Activated naive CD8-positive, alpha-beta T cell treated with anti-CD3 and anti-CD28 coated beads, Interleukin-2, amount 50 U/mL, for 24 hours (primary cell): ENCODE measurements around the gene TMF1.
A peak's percentile ranks its signal among the peaks of the same experiment; 100 is the strongest.

ENCODE experiments used
- ATAC-seq: fragments of 150-1000 bp; cut with Tn5 transposase; one replicate; pipeline ENCODE4 v1.10.0; 2021
- DNase-seq: peaks from one replicate; pipeline ENCODE4 v3.0.0; 2021
- H3K27ac Mint-ChIP-seq: one replicate; pipeline ENCODE4 v1.8.0; 2021; ENCODE audit warnings: mild to moderate bottlenecking, mixed read lengths
- H3K27me3 Mint-ChIP-seq: one replicate; pipeline ENCODE4 v1.8.0; 2021; ENCODE audit warnings: mixed read lengths
- H3K36me3 Mint-ChIP-seq: one replicate; pipeline ENCODE4 v1.8.0; 2021; ENCODE audit warnings: low read depth, mixed read lengths
- H3K4me1 Mint-ChIP-seq: one replicate; pipeline ENCODE4 v1.8.0; 2021; ENCODE audit warnings: mixed read lengths
- H3K4me3 Mint-ChIP-seq: one replicate; pipeline ENCODE4 v1.8.0; 2021; ENCODE audit warnings: mild to moderate bottlenecking, moderate library complexity, mixed read lengths
- H3K9me3 Mint-ChIP-seq: one replicate; pipeline ENCODE4 v1.8.0; 2021; ENCODE audit warnings: mixed read lengths

The TMF1 gene

GRCh38 chr3:69051756-69052471 lies at the start of gene TMF1:
Gene TMF1, minus strand, starts transcription at chr3:69052333. Its CDS starts 247 bp downstream, at chr3:69052086.
- ATAC-seq: peak; percentile 97
- DNase-seq: peak; percentile 98
- Mint-ChIP-seq H3K4me3 (peak within 1 kb of the TSS; percentile 98), H3K4me1 (peaks cover 43% of the 10 kb centered on the region), H3K27ac (peak within 1 kb of the TSS; percentile 95), H3K36me3 (peaks cover 30% of the 10 kb centered on the region), H3K27me3 (peaks cover 2% of the 10 kb centered on the region), H3K9me3 (no peaks in the 10 kb centered on the region)

GRCh38 chr3:69099576-69099975 lies 47.4 kb upstream of the TMF1 start:
- H3K4me1 Mint-ChIP-seq: peaks cover 49% of the 10 kb centered on the region
- H3K4me3 Mint-ChIP-seq: no peak overlapping the region
- H3K36me3 Mint-ChIP-seq: peaks cover 49% of the 10 kb centered on the region
- H3K9me3 Mint-ChIP-seq: no peaks in the 10 kb centered on the region
- no peaks in the 10 kb centered on the region for H3K27me3 Mint-ChIP-seq
- no peak overlapping the region for H3K27ac Mint-ChIP-seq
- ATAC-seq (no peak), DNase-seq (no peak)

- no peaks in the 10 kb centered on the region for H3K27me3 Mint-ChIP-seq
- H3K4me1 Mint-ChIP-seq: peaks cover 64% of the 10 kb centered on the region
- H3K4me3 Mint-ChIP-seq: no peak overlapping the region
- peak overlapping the region; percentile 66 for H3K27ac Mint-ChIP-seq
- ATAC-seq: no peak
- no peak for DNase-seq
- H3K36me3 Mint-ChIP-seq: peaks cover 38% of the 10 kb centered on the region
- no peaks in the 10 kb centered on the region for H3K9me3 Mint-ChIP-seq
These were observed 45.4 kb upstream of the TMF1 start for GRCh38 chr3:69097407-69098086.

GRCh38 chr3:69096299-69096698 lies 44.2 kb upstream of the TMF1 start:
- DNase-seq (no peak), ATAC-seq (no peak)
- Mint-ChIP-seq H3K9me3 (no peaks in the 10 kb centered on the region), H3K36me3 (peaks cover 34% of the 10 kb centered on the region), H3K27me3 (no peaks in the 10 kb centered on the region), H3K27ac (no peak overlapping the region), H3K4me3 (peak overlapping the region; percentile 61), H3K4me1 (peaks cover 71% of the 10 kb centered on the region)

GRCh38 chr3:69095636-69096035 lies 43.5 kb upstream of the TMF1 start:
- DNase-seq (no peak), ATAC-seq (peak; percentile 32)
- H3K27me3 Mint-ChIP-seq: no peaks in the 10 kb centered on the region
- H3K4me1 Mint-ChIP-seq: peaks cover 76% of the 10 kb centered on the region
- H3K36me3 Mint-ChIP-seq: peaks cover 37% of the 10 kb centered on the region
- H3K4me3 Mint-ChIP-seq: peak overlapping the region; percentile 61
- H3K9me3 Mint-ChIP-seq: no peaks in the 10 kb centered on the region
- H3K27ac Mint-ChIP-seq: peak overlapping the region; percentile 96

GRCh38 chr3:69094467-69095205 lies 42.5 kb upstream of the TMF1 start:
- Mint-ChIP-seq H3K27me3 (no peaks in the 10 kb centered on the region), H3K4me3 (peak overlapping the region; percentile 61), H3K27ac (peak overlapping the region; percentile 96), H3K4me1 (peaks cover 82% of the 10 kb centered on the region), H3K36me3 (peaks cover 37% of the 10 kb centered on the region), H3K9me3 (no peaks in the 10 kb centered on the region)
- peak; percentile 23 for DNase-seq
- peak; percentile 76 for ATAC-seq

- Mint-ChIP-seq H3K9me3 (no peaks in the 10 kb centered on the region), H3K36me3 (peaks cover 35% of the 10 kb centered on the region), H3K27me3 (no peaks in the 10 kb centered on the region), H3K4me3 (peak overlapping the region; percentile 48), H3K4me1 (peaks cover 96% of the 10 kb centered on the region), H3K27ac (peak overlapping the region; percentile 96)
- ATAC-seq (peak; percentile 33), DNase-seq (no peak)
These were observed 39.9 kb upstream of the TMF1 start for GRCh38 chr3:69092030-69092516.

- Mint-ChIP-seq H3K4me3 (peak overlapping the region; percentile 48), H3K36me3 (peaks cover 30% of the 10 kb centered on the region), H3K27ac (peak overlapping the region; percentile 96), H3K4me1 (peaks cover 90% of the 10 kb centered on the region), H3K27me3 (no peaks in the 10 kb centered on the region), H3K9me3 (no peaks in the 10 kb centered on the region)
- DNase-seq (no peak), ATAC-seq (no peak)
These were observed 39.4 kb upstream of the TMF1 start for GRCh38 chr3:69091389-69092029.

GRCh38 chr3:69090021-69090420 lies 37.9 kb upstream of the TMF1 start:
- Mint-ChIP-seq H3K4me1 (peaks cover 76% of the 10 kb centered on the region), H3K27me3 (no peaks in the 10 kb centered on the region), H3K36me3 (peaks cover 23% of the 10 kb centered on the region), H3K27ac (peak overlapping the region; percentile 74), H3K9me3 (no peaks in the 10 kb centered on the region), H3K4me3 (no peak overlapping the region)
- ATAC-seq (no peak), DNase-seq (no peak)

- H3K4me1 Mint-ChIP-seq: peaks cover 74% of the 10 kb centered on the region
- peak overlapping the region; percentile 74 for H3K4me3 Mint-ChIP-seq
- no peak for ATAC-seq
- peak overlapping the region; percentile 74 for H3K27ac Mint-ChIP-seq
- peaks cover 21% of the 10 kb centered on the region for H3K36me3 Mint-ChIP-seq
- no peak for DNase-seq
- H3K9me3 Mint-ChIP-seq: no peaks in the 10 kb centered on the region
- H3K27me3 Mint-ChIP-seq: no peaks in the 10 kb centered on the region
These were observed 35.9 kb upstream of the TMF1 start for GRCh38 chr3:69088063-69088462.

GRCh38 chr3:69087030-69087791 lies 35.1 kb upstream of the TMF1 start:
- H3K27me3 Mint-ChIP-seq: no peaks in the 10 kb centered on the region
- peak overlapping the region; percentile 74 for H3K4me3 Mint-ChIP-seq
- H3K27ac Mint-ChIP-seq: peak overlapping the region; percentile 74
- H3K4me1 Mint-ChIP-seq: peaks cover 75% of the 10 kb centered on the region
- ATAC-seq: no peak
- H3K9me3 Mint-ChIP-seq: no peaks in the 10 kb centered on the region
- DNase-seq: no peak
- peaks cover 21% of the 10 kb centered on the region for H3K36me3 Mint-ChIP-seq

- Mint-ChIP-seq H3K4me3 (peak overlapping the region; percentile 86), H3K4me1 (peaks cover 76% of the 10 kb centered on the region), H3K27ac (peak overlapping the region; percentile 99), H3K27me3 (no peaks in the 10 kb centered on the region), H3K36me3 (peaks cover 16% of the 10 kb centered on the region), H3K9me3 (no peaks in the 10 kb centered on the region)
- DNase-seq (peak; percentile 83), ATAC-seq (peak; percentile 45)
These were observed 33.9 kb upstream of the TMF1 start for GRCh38 chr3:69085833-69086722.
